Smooth muscle cell (in vitro differentiated cells): ENCODE measurements around the gene ERC2. TPM values are rescaled to one million over a fixed set of nuclear protein-coding genes. Genes with fewer than 3 reads are reported as not detected.

ENCODE experiments used
- DNase-seq: peaks from one replicate; lab custom pipeline; 2025; ENCODE audit not compliant: unreplicated experiment; lab: John Stamatoyannopoulos, UW
- H2AFZ ChIP-seq: fragments of 200-600 bp; sonication (generic); 2 replicates; pipeline ENCODE4 v1.6.0; 2016; ENCODE audit warnings: antibody characterized with exemption, low read depth, mild to moderate bottlenecking
- H3F3A ChIP-seq: fragments of 200-600 bp; sonication (generic); 2 replicates; pipeline ENCODE4 v1.6.0; 2017; ENCODE audit warnings: antibody characterized with exemption, low read depth
- H3K27ac ChIP-seq: fragments of 200-600 bp; sonication (generic); 2 replicates; pipeline ENCODE4 v1.5.1; 2016; ENCODE audit warnings: low read depth, mild to moderate bottlenecking
- H3K27me3 ChIP-seq: fragments of 200-600 bp; sonication (generic); 2 replicates; pipeline ENCODE4 v1.6.1; 2016; ENCODE audit warnings: low read depth, mild to moderate bottlenecking
- H3K36me3 ChIP-seq: fragments of 200-600 bp; sonication (generic); 2 replicates; pipeline ENCODE4 v1.5.1; 2016; ENCODE audit warnings: low read depth
- H3K4me1 ChIP-seq: fragments of 200-600 bp; sonication (generic); 2 replicates; pipeline ENCODE4 v1.5.1; 2016; ENCODE audit warnings: low read depth
- H3K4me2 ChIP-seq: fragments of 200-600 bp; sonication (generic); 2 replicates; pipeline ENCODE4 v1.6.0; 2016; ENCODE audit warnings: mild to moderate bottlenecking
- H3K4me3 ChIP-seq: fragments of 200-600 bp; sonication (generic); 2 replicates; pipeline ENCODE4 v1.5.1; 2016; ENCODE audit warnings: mild to moderate bottlenecking
- H3K79me2 ChIP-seq: fragments of 200-600 bp; sonication (generic); 2 replicates; pipeline ENCODE4 v1.6.0; 2016; ENCODE audit warnings: low read depth, mild to moderate bottlenecking
- H3K9ac ChIP-seq: fragments of 200-600 bp; sonication (generic); 2 replicates; pipeline ENCODE4 v1.6.0; 2016; ENCODE audit warnings: low read depth
- H3K9me3 ChIP-seq: fragments of 200-600 bp; sonication (generic); replicated peaks from 2 replicates; pipeline ENCODE4 v1.5.1; 2016; ENCODE audit warnings: low read depth
- H4K20me1 ChIP-seq: fragments of 200-600 bp; sonication (generic); 2 replicates; pipeline ENCODE4 v1.6.0; 2016; ENCODE audit warnings: low read depth
- CTCF ChIP-seq: fragments of 200-600 bp; sonication (generic); IDR thresholded peaks from 2 replicates; pipeline ENCODE4 v1.5.1; 2017; ENCODE audit warnings: borderline replicate concordance, mild to moderate bottlenecking, antibody characterized with exemption; ENCODE audit not compliant: insufficient read depth, poor library complexity, severe bottlenecking
- WGBS: methylation state at CpG from one replicate; pipeline ENCODE4 v1.1.7; 2016; ENCODE audit warnings: low lambda C conversion rate; 5-methylcytosine and 5-hydroxymethylcytosine counted together
- polyA plus RNA-seq: library from polyadenylated mRNA; unstranded; fragments of >200 nt; fragmentation: Nextera tagmentation; extraction: Ambion mirVana; gene quantifications from 2 replicates; pipeline ENCODE4 v1.2.1, GENCODE V29; 2016
- total RNA-seq: library from RNA; depleted of rRNA; stranded (reverse); fragments of >200 nt; gene quantifications from 2 replicates; pipeline ENCODE4 v1.2.3, GENCODE V29; 2014

ERC2 gene
- total and polyA plus RNA-seq, 2 experiments from 2014 or later, result 1.1 TPM; not detected in 1

GRCh38 chr3:55765906-55766701, 702.2 kb downstream of the ERC2 start:
- Histone ChIP-seq H3K4me2 (no peak overlapping the region), H3K36me3 (no peaks in the 10 kb centered on the region), H3K4me1 (no peaks in the 10 kb centered on the region), H3K9me3 (no peaks in the 10 kb centered on the region), H3K4me3 (no peak overlapping the region), H3K79me2 (no peaks in the 10 kb centered on the region), H3K9ac (no peak overlapping the region), H4K20me1 (no peaks in the 10 kb centered on the region), H3F3A (no peaks in the 10 kb centered on the region), H3K27ac (no peak overlapping the region), H2AFZ (no peak overlapping the region), H3K27me3 (no peaks in the 10 kb centered on the region)
- no peak for TF ChIP-seq CTCF
- DNase-seq, result no peak
- 95% methylated on average over 7 of the region's 7 CpGs for WGBS

GRCh38 chr3:55765398-55765797, 702.9 kb downstream of the ERC2 start:
- Histone ChIP-seq H3K9ac (no peak overlapping the region), H3K4me1 (no peaks in the 10 kb centered on the region), H3K4me3 (no peak overlapping the region), H3K9me3 (no peaks in the 10 kb centered on the region), H2AFZ (no peak overlapping the region), H3K27ac (no peak overlapping the region), H3K36me3 (no peaks in the 10 kb centered on the region), H3F3A (no peaks in the 10 kb centered on the region), H4K20me1 (no peaks in the 10 kb centered on the region), H3K79me2 (no peaks in the 10 kb centered on the region), H3K4me2 (no peak overlapping the region), H3K27me3 (no peaks in the 10 kb centered on the region)
- 86% methylated on average over 7 of the region's 7 CpGs for WGBS
- no peak for DNase-seq
- no peak for TF ChIP-seq CTCF

DNA sequence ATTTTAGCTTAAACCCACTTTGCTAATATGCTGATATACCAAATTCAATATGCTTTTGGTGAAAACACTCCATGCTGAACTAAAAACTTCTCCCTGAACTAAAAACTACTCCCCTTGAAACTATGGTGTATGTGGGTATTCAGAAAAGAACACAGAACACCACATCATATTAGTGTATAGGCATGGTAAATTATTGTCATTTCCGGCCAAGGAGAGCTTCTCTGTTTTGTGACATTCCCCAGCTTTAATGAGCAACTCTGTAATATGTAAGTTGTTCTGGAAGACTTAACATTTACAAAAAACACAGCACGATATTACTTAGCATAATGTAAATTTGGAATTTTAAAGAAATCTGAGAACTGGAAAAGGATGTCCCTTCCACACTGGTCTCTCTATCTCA, 711.3 kb downstream of the ERC2 start:
- no peak for DNase-seq
- Histone ChIP-seq H3K4me1 (peaks cover 19% of the 10 kb centered on the region), H2AFZ (no peak overlapping the region), H4K20me1 (no peaks in the 10 kb centered on the region), H3F3A (no peaks in the 10 kb centered on the region), H3K9me3 (no peaks in the 10 kb centered on the region), H3K27ac (no peak overlapping the region), H3K4me2 (no peak overlapping the region), H3K36me3 (no peaks in the 10 kb centered on the region), H3K27me3 (no peaks in the 10 kb centered on the region), H3K79me2 (no peaks in the 10 kb centered on the region), H3K9ac (no peak overlapping the region), H3K4me3 (no peak overlapping the region)
- WGBS, result 76% methylated on average over 2 of the region's 2 CpGs
- no peak for TF ChIP-seq CTCF

DNA sequence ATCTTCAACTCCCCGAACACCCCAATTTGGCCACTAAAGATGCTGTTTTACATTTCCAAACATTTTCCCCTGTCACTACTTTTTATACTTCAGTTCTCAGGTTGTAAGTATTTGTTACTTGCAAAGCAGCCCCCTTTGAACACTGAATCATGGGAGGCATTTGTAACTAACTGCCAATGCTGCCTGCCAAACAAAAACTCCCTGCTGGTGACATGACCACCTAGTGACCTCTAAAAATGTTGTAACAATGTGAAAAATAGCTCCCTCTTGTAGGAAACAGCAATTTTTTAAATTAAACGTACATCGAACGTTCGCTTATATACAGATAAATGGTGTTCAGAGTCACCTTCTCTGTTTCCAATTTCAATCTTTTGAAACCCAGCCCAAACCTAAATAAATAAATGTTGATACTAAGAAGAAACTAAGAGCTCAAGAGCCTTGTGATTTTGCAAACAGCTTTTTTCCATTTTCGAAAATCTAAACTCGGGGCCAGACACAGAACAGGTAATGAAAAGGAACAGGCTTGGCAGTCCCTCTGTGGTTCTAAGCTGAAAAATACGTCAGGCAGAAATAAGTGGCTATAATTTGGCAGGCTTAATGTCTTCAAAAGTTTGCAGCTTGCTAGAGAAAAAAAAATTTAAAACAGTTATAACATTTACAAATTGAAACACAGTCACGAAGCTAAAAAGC, 712.6 kb downstream of the ERC2 start:
- H3K9ac ChIP-seq, result no peak overlapping the region
- H3K4me3 ChIP-seq, result no peak overlapping the region
- no peaks in the 10 kb centered on the region for H3K9me3 ChIP-seq
- H3K27ac ChIP-seq, result no peak overlapping the region
- TF ChIP-seq CTCF, result no peak
- no peak for DNase-seq
- no peaks in the 10 kb centered on the region for H4K20me1 ChIP-seq
- no peaks in the 10 kb centered on the region for H3K27me3 ChIP-seq
- 87% methylated on average over 9 of the region's 9 CpGs for WGBS
- H3K4me2 ChIP-seq, result no peak overlapping the region
- no peak overlapping the region for H2AFZ ChIP-seq
- H3F3A ChIP-seq, result no peaks in the 10 kb centered on the region
- H3K79me2 ChIP-seq, result no peaks in the 10 kb centered on the region
- peaks cover 19% of the 10 kb centered on the region for H3K4me1 ChIP-seq
- no peaks in the 10 kb centered on the region for H3K36me3 ChIP-seq
